SK-N-DZ (cell line): ENCODE measurements around the gene THEM4.
A peak's percentile ranks its signal among the peaks of the same experiment; 100 is the strongest.
"Not testable (repeated sequence)": the region's sequence is repeated elsewhere in the genome, so short reads cannot be mapped to it uniquely, and the experiment has no call there.

ENCODE experiments used
- DNase-seq: peaks from one replicate; pipeline ENCODE4 v3.0.0-alpha.2; 2015; ENCODE audit warnings: low spot score

Gene THEM4

DNA sequence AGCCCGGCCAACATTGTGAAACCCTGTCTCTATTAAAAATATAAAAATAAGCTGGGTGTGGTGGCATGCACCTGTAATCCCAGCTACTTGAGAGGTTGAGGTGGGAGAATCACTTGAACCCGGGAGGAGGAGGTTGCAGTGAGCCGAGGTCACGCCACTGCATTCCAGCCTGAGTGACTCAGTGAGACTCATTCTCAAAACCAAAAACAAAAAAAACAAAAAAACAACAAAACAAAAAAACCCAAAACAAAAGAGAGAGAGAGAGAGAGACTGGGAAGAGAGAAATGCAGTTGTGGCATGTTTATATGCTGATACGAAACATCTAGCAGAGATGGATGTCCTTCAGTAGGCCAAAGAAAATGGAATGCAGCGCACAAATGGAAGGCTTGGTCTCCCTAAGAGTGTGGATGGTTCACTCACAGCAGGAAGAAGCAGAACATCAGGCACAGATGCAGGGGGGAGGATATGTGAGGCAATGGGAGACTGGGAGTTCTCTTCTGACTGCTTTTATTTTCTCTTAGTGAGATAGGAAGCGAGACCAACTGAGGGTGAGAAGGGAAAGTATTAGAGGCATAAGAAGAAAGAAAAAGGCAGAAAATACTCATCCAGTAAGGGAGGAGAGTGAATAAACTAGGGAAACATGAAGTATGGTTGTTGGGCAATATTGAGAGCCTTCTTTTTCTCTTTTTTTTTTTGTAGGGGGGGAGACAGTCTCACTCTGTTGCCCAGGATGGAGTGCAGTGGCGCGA lies 16.0 kb downstream of the THEM4 start:
- no peak for DNase-seq

DNA sequence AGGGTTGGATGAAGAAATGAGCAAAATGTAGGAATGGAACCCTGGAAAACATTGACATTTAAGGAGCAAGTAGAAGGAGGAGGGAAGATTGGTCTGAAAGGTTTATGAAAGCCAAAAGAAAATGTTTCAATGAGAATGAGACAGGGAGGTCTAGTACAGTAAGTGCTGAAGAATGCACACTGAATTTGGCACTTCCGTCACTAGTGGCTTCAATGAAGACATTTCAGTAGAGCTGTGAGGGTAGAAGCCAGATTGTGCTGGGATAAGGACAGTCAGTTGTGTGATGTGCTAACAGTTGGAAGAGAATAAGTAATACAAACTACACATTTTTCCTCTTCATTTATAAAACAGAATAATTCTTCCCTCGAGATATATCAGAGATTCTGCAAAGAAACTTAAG lies 17.1 kb downstream of the THEM4 start:
- no peak for DNase-seq

DNA sequence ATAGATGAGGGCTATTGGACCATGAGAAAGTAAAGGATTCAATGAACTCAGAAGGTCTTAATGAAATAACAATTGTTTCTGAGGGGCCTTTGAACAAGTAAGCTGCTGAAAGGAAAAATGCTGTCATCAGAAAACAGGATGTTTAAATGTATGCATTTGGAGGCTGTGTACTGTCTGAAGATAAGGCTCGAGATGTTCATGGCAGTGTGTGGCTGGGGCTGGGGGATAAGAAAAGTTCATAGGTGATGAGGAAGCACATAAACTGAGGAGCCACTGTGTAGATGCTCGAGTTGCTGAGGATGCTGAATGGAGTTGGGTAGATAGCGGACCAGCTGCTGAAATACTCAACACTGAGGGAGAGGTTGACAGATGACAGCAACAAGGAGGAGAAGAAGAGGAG lies 17.8 kb downstream of the THEM4 start:
- no peak for DNase-seq

DNA sequence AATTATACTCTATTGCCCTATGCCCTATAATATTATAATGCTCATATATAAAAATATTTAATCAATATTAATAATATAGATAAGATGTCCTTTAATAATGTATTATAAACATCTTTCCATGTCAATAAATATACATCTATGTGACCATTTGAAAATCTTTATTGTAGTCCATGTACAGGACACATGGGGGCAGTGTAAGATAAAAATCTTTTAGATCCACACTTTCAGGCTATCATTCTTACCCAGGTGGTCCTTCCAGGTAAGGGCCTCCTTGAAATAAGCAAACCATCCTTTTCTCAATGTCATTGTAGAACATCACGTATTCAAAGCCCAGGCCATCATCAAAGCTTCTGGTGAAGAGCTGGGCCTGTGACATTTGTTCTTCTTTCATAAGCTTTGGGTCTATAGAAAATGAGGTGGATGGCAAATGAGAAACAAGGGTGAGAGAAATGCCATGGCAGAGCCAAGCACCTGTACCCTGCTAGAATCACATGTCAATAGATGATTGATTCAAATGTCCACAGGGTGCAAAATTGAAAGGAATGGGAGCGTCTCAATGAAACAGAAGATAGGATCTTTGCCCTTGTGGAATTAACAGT lies 20.2 kb downstream of the THEM4 start:
- peak; percentile 30 for DNase-seq

DNA sequence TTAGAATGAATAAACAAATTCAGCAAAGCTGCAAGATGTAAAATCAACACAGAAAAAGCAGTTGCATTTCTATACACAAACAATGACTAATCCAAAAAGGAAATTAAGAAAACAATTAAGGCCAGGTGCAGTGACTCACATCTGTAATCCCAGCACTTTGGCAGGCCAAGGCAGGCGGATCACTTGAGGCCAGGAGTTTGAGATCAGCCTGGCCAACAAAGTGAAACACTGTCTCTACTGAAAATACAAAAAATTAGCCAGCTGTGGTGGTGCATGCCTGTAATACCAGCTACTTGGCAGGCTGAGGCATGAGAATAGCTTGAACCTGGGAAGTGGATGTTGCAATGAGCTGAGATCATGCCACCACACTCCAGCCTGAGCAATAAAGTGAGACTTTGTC lies 22.3 kb downstream of the THEM4 start:
- no peak for DNase-seq

DNA sequence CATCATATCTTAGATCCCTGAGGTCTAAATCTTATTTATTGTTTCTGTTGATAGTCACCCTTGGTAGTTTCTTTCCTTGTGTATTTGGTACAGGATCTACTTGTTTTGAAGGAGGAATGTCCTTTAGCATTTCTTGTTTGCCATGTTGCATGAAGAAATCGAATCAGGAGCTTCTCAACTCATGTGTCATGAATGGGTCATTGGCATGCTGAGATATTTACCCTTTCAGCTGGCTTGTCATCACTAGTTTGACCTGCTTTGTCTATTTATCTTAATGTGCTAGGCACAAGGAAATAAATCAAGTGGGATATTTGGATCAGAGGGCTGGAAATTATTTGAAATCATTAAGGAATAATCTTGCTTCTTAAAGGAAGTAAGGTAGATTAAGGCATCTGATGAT lies 23.8 kb downstream of the THEM4 start:
- no peak for DNase-seq

DNA sequence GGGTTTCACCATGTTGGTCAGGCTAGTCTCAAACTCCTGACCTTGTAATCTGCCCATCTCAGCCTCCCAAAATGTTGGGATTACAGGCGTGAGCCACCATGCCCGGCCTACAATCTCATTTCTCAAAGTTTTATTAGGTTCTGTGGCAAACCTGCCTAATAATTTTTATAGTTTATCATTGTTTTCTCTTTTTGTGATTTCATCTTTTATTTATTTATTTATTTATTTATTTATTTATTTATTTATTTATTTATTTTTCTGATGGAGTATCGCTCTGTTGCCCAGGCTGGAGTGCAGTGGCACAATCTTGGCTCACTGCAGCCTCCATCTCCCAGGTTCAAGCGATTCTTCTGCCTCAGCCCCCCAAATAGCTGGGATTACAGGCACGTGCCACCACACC lies 24.4 kb downstream of the THEM4 start:
- DNase-seq, result not testable (repeated sequence)

DNA sequence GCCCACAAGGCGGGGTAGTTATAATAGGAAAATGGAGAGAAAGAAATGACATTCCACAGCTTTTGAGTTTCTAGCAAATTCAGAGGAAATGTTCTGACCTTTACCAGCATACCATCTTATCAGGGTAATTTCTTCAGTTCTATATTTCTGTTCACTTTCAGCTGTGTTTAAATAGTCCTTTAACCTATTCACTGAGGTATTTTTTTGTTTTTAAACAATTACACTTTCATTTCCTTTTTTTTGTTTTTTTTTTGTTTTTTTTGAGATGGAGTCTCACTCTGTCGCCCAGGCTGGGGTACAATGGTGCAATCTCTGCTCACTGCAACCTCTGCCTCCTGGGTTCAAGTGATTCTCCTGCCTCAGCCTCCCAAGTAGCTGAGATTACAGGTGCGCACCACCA lies 24.9 kb downstream of the THEM4 start:
- DNase-seq, result not testable (repeated sequence)

DNA sequence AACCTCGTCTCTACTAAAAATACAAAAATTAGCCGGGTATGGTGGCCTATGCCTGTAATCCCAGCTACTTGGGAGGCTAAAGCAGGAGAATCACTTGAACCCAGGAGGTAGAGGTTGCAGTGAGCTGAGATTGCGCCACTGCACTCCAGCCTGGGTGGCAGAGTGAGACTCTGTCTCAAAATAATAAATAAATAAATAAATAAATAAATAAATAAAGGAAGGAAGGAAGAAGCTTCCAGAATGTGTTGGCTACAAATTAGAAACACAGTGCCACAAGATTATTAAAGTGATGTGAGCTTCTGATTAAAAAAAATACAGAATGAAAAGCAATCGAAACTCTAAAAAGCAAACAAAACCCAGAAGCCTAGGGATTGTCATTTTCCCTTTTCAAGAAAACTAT lies 25.4 kb downstream of the THEM4 start:
- not testable (repeated sequence) for DNase-seq

DNA sequence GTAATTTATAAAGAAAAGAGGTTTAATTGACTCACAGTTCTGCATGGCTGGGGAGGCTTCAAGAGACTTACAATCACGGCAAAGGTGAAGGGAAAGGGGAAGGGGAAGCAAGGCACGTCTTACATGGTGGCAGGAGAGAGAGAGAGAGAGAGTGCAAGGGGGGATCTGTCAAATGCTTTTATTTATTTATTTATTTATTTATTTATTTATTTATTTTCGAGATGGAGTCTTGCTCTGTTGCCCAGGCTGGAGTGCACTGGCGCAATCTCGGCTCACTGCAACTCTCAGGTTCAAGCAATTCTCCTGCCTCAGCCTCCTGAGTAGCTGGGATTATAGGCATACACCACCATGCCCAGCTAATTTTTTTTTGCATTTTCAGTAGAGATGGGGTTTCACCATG lies 26.4 kb downstream of the THEM4 start:
- DNase-seq, result not testable (repeated sequence)

DNA sequence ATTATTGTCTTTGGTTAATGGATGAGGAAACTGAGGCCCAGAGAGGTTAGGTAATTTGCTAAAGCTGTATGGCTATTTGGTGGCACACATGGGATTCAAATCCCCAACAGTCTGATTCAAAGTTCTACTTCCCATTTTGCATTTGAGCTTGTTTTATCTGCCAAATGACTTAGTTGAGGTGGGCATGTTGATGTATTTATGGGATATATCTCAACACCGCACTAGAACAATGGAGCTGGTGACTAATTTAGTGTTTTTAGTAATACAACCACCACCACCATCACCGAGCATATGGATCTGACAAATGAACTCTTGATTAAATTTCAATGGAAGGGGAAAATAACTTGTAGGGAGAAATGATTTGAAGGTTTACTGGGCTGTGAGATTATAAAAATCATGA lies 26.8 kb downstream of the THEM4 start:
- no peak for DNase-seq

DNA sequence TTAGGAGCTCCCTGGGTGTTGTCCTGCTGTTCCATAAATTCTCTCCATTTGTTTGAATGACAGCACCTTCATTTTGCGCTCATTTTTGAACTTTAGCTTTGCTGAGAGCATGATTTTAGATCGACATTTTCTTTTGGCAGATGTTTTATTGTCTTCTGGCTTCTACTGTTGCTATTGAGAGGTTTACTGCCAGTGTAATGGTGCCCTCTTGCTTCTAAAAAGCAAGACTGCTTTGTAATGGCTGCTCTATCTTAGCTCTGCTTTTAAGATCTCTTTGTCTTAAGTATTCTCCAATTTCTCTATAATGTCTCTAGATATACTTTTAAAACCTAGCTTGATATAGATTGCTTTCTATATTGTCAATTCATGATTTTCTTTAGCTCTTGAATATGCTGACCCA lies 27.8 kb downstream of the THEM4 start:
- DNase-seq, result no peak

DNA sequence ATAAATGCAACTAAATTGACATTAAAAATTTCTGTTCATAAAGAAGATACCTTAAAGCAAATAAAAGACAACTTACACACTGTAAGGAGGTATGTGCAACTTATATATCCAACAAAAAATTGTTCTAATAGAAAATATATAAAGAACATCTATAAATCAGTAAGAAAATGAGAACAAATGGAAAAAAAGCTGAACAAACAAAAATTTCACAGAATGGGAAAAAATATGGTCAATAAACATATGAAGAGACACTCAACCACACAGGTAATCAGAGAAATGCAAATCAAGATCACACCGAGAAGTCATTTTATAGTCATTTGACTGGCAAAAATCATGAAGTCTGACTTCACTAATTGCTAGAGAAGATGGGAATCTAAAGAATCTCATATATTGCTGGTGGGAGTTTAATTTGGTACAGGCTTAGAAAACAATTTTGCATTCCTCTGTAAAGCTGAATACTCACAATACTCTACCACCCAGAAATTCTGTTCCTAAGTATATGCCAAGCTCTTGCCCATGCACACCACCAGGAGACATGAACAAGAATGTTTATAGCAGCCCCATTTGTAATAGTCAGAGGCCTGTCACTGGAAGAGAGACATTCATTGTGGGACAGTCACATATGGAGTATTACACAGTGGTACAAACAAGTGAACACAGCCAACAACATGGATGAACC lies 33.8 kb downstream of the THEM4 start:
- DNase-seq, result no peak

DNA sequence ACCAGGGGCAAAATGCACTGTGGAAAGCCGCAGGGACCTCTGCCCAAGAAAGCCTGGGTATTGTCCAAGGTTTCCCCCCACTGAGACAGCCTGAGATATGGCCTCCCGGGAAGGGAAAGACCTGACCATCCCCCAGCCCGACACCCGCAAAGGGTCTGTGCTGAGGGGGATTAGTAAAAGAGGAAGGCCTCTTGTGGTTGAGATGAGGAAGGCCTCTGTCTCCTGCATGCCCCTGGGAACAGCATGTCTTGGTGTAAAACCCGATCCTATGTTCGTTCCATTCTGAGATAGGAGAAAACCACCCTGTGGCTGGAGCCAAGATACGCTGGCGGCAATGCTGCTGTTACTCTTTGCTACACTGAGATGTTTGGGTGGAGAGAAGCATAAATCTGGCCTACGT lies 36.5 kb downstream of the THEM4 start:
- DNase-seq, result not testable (repeated sequence)

DNA sequence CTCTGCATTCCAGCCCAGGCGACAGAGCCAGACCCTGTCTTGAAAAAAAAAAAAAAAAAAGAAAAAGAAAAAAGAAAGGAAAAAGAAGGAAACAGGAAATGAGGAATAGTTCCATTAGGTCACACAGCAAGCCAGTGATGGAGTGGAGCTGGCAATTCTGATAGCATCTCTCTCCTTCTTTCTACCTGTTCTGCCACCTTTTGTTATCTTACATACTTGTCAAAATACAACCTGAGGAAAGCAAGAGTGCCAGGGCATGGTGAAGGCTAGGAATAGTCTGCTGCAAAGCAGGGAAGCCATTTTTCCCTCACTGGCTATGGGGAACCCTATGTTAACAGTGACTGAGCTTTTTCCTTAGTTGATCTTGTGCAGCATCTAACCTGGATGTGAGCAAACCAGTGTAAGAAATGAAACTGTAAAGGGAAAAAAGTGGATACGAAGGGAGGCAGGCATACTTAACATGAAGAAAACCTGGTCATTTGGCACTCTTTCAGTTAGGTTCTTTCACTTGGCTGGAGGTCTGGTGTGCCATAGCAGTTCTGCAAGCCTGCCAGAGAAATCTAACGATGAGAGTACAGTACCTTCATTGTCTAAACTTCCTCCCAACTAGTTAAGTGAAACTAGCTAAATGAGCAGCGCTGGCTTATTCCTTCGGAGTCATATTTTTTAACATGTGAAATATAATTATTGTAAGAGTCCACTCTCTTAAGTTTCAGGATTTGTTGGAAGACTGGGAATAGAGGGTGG lies 37.9 kb downstream of the THEM4 start:
- no peak for DNase-seq

DNA sequence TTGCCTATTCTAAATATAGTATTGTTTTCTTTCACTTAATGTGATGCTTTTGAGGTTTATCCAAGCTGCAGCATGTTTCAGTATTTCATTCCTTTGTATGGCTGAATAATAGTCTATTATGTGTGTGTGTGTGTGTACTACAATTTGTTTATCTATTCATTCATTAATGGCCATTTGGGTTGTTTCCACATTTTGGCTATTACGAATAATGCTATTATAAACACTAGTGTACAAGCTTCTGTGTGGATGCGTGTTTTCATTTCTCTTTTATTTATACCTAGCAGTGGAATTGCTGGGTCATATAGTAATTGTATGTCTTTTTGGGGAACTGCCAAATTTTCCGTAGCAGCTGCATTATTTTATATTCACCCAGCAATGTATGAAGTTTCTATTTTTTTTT lies 40.8 kb downstream of the THEM4 start:
- no peak for DNase-seq

DNA sequence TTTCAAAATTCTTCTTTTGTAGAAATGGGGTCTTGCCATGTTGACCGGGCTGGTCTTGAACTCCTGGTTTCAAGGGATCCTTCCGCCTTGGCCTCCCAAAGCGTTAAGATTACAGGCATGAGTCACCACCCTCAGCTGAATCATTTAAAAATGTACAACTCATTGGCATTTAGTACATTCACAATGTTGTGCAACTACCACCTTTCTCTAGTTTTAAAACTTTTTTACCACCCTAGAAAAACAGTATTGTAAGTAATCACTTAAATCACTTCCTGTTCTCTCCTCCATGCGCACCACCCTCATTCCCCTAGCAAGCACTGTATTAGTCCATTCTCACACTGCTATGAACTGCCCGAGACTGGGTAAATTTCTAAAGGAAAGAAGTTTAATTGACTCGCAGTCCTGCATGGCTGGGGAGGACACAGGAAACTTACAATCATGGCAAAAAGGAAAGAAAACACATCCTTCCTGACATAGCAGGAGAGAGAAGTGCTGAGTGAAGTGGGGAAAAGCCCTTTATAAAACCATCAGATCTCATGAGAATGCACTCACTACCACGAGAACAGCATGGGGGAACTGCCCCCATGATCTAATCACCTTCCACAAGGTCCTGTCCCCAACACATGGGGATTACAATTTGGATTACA lies 41.4 kb downstream of the THEM4 start:
- DNase-seq, result no peak

DNA sequence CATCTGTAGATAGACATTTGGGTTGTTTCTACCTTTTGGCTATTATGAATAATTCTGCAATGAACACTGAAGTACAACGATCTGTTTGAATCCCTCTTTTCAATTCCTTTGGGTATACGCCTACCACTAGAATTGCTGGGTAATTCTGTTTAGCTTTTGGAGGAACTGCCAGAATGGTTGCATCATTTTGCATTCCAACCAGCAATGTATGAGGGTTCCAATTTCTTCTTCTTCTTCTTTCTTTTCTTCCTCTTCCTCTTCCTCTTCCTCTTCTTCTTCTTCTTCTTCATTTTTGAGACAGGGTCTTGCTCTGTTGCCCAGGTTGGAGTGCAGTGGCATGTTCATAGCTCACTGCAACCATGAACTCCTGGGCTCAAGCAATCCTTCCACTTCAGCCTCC lies 42.0 kb downstream of the THEM4 start:
- DNase-seq, result no peak

DNA sequence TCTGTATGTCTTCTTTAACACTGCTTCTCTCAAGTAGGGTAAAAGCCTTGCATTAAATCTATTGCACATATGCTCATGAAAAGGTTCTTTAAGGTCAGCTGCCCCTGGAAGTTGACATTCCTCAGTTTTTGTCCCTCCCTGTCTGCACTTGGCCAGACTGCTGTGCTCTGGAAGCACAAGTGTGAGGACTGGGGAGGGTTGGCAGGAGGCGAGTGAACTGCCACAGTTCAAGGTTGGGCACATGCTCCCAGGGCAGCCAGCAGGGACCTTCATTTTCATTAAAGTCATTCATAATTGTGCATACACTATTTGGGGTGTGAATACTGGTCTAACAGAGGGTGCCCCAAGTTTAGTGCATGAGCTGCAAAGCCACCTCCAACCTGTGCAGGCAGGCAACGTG lies 44.9 kb downstream of the THEM4 start:
- no peak for DNase-seq

DNA sequence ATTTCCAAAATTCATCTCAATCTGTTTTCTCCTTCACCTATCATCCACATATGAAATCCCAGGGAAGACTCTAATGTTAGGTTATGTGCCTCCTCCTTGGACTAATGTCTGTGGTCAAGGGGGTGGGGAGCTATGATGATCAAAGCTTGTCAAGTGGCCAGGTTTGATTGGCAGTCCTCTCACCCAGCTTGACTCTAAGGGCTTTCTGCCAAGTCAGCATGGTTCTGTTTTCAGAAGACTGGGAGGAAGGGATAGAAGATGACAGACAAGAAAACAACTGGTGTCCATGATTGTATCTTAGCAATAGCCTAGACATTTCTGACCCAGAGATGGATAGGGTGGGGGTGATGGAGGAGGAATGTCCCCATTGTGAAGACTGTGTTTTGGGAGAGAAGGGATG lies 46.7 kb downstream of the THEM4 start:
- DNase-seq, result no peak

DNA sequence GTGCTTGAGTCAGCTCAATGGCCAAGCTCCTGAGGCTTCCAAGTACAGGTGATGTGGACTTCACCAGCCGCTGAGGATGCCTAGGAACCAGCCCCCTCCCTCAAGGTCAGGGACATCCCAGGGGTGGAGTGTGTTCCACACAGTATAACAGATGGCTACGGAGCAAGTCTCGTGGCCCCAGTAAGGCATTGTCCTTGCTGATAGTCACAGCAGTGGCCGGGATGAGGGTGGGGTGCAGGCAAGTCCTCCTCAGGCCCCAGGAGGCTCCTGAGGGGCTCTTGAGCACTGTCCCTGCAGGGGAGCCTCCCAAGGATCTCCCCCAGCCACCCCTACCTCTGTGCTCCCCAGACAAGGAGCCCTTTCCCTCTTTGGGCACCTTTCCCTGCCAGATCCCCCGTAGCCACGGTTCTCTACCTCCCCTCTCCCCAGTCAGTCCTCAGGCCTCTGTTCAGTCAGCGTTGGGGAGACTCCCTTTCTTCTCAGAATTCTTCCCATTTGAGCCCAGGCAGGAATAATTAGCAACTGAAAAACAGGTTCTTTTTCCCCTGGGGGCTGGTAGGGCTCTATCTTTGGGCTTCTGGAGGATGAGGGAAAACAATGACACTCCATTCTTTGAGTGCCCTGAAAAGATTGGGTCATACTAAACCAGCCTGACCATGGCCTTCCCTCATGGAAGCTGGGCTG lies 48.7 kb downstream of the THEM4 start:
- DNase-seq, result no peak
